ENCODE data around the gene MAN1A2. TPM values are rescaled to one million over a fixed set of nuclear protein-coding genes. Genes with fewer than 3 reads are reported as not detected.

Gene MAN1A2
- polyA plus RNA-seq, 1 donor from 2014 or later, result 25.0 TPM

DNA sequence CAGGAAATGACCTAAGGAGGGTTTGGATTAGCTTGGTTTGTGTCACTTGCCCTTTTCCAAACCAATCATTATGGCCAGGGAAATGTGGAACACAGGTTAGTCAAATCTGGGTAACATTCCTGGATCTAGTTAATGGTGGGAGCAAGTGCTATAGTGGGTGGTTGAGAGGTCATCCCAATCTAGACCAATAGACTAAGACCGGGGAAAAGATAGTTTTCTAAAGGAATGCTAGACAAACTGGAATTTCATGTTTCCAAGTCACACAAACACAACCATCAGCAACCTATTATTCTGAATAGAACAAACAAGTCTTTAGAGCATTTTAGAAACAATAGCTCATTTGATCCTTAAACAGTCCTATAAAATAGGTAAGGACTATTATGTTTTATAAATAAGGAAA is 4.3 kb upstream of the MAN1A2 start:
- Histone ChIP-seq H3K36me3 (ENCODE audit: insufficient read depth, low read length) (no peaks in the 10 kb centered on the region), H3K27me3 (ENCODE audit: insufficient read depth, low read depth, low read length) (no peaks in the 10 kb centered on the region), H3K27ac (ENCODE audit: low read length) (no peak overlapping the region), H3K9me3 (ENCODE audit: low read length) (no peaks in the 10 kb centered on the region), H3K79me2 (replicated peaks; ENCODE audit: insufficient read depth, low read length) (peaks cover 5% of the 10 kb centered on the region), H3F3A (ENCODE audit: insufficient read depth, low read length, poor library complexity, severe bottlenecking) (peaks cover 5% of the 10 kb centered on the region), H4K20me1 (ENCODE audit: insufficient read depth) (no peaks in the 10 kb centered on the region), H3K4me2 (ENCODE audit: low read length) (no peak overlapping the region), H3K4me3 (ENCODE audit: low read length) (no peak overlapping the region), H3K9me2 (ENCODE audit: insufficient read depth, low read length) (no peaks in the 10 kb centered on the region), H2AFZ (ENCODE audit: low read depth, low read length) (no peak overlapping the region), H3K9ac (ENCODE audit: low read length) (no peak overlapping the region)
- TF ChIP-seq CTCF (IDR thresholded peaks at IDR 0.05; ENCODE audit: poor library complexity, severe bottlenecking), result no peak
- no peak for TF ChIP-seq TAF1 (IDR thresholded peaks at IDR 0.05; ENCODE audit: low read depth)
- TF ChIP-seq EZH2 (IDR thresholded peaks at IDR 0.05; ENCODE audit: borderline replicate concordance, insufficient read depth, low read length, poor library complexity, severe bottlenecking), result no peak
- TF ChIP-seq MXI1 (conservative IDR thresholded peaks at IDR 0.05; ENCODE audit: poor library complexity, severe bottlenecking), result no peak
- TF ChIP-seq REST (IDR thresholded peaks at IDR 0.05; ENCODE audit: borderline replicate concordance), result no peak
- TF ChIP-seq SMC3 (conservative IDR thresholded peaks at IDR 0.05; ENCODE audit: poor library complexity), result no peak
- no peak for TF ChIP-seq RAD21 (conservative IDR thresholded peaks at IDR 0.05)
- TF ChIP-seq POLR2AphosphoS5 (IDR thresholded peaks at IDR 0.05), result no peak

GRCh38 chr1:117363571-117364048 is 3.6 kb upstream of the MAN1A2 start:
- no peak for TF ChIP-seq MXI1 (conservative IDR thresholded peaks at IDR 0.05; ENCODE audit: poor library complexity, severe bottlenecking)
- no peak for TF ChIP-seq REST (IDR thresholded peaks at IDR 0.05; ENCODE audit: borderline replicate concordance)
- TF ChIP-seq SMC3 (conservative IDR thresholded peaks at IDR 0.05; ENCODE audit: poor library complexity), result no peak
- no peak for TF ChIP-seq CTCF (IDR thresholded peaks at IDR 0.05; ENCODE audit: poor library complexity, severe bottlenecking)
- Histone ChIP-seq H3K36me3 (ENCODE audit: insufficient read depth, low read length) (no peaks in the 10 kb centered on the region), H3K9ac (ENCODE audit: low read length) (no peak overlapping the region), H4K20me1 (ENCODE audit: insufficient read depth) (no peaks in the 10 kb centered on the region), H2AFZ (ENCODE audit: low read depth, low read length) (no peak overlapping the region), H3K9me3 (ENCODE audit: low read length) (no peaks in the 10 kb centered on the region), H3K27me3 (ENCODE audit: insufficient read depth, low read depth, low read length) (no peaks in the 10 kb centered on the region), H3K9me2 (ENCODE audit: insufficient read depth, low read length) (no peaks in the 10 kb centered on the region), H3F3A (ENCODE audit: insufficient read depth, low read length, poor library complexity, severe bottlenecking) (peaks cover 5% of the 10 kb centered on the region), H3K27ac (ENCODE audit: low read length) (no peak overlapping the region), H3K4me2 (ENCODE audit: low read length) (no peak overlapping the region), H3K79me2 (replicated peaks; ENCODE audit: insufficient read depth, low read length) (peaks cover 11% of the 10 kb centered on the region), H3K4me3 (ENCODE audit: low read length) (no peak overlapping the region)
